HEK293T (cell line): Measurements from ENCODE around the gene ELK3.

Experiments
- CTCF ChIA-PET: fragments of 350-600 bp; formaldehyde crosslinking; extraction: SDS; loops from one replicate; lab custom pipeline; 2021; ENCODE audit warnings: antibody characterized with exemption, inconsistent platforms; lab: Yijun Ruan, JAX
- POLR2A ChIA-PET: fragments of 350-600 bp; formaldehyde crosslinking; extraction: SDS; loops from one replicate; lab custom pipeline; 2020; ENCODE audit warnings: antibody characterized with exemption, inconsistent platforms; lab: Yijun Ruan, JAX
- DNase-seq: peaks from one replicate; pipeline ENCODE4 v3.0.0; 2012; ENCODE audit warnings: mixed read lengths; ENCODE audit errors: extremely low spot score
- ARNT ChIP-seq: fragments of 450-650 bp; IDR thresholded peaks from 2 replicates; pipeline ENCODE4 v1.6.1; 2017; ENCODE audit warnings: mild to moderate bottlenecking
- BHLHE40 ChIP-seq: fragments of 450-650 bp; IDR thresholded peaks from 2 replicates; pipeline ENCODE4 v1.6.1; 2016; ENCODE audit warnings: mild to moderate bottlenecking, moderate library complexity, borderline replicate concordance
- CTBP1 ChIP-seq: fragments of 450-650 bp; IDR thresholded peaks from 2 replicates; pipeline ENCODE4 v1.6.1; 2016; ENCODE audit warnings: borderline replicate concordance
- ELF4 ChIP-seq: fragments of 450-650 bp; IDR thresholded peaks from 2 replicates; pipeline ENCODE4 v1.6.1; 2017; ENCODE audit warnings: antibody characterized with exemption
- FOXA1 ChIP-seq: fragments of 450-650 bp; IDR thresholded peaks from 2 replicates; pipeline ENCODE4 v1.6.1; 2016; ENCODE audit warnings: mild to moderate bottlenecking
- FOXK2 ChIP-seq: fragments of 450-650 bp; IDR thresholded peaks from 2 replicates; pipeline ENCODE4 v1.6.1; 2016; ENCODE audit warnings: mild to moderate bottlenecking
- FOXM1 ChIP-seq: fragments of 450-650 bp; IDR thresholded peaks from 2 replicates; pipeline ENCODE4 v1.6.1; 2017; ENCODE audit warnings: mild to moderate bottlenecking, borderline replicate concordance
- HDGF ChIP-seq: fragments of 450-650 bp; IDR thresholded peaks from 2 replicates; pipeline ENCODE4 v1.6.1; 2017; ENCODE audit warnings: antibody characterized with exemption, borderline replicate concordance
- L3MBTL2 ChIP-seq: fragments of 450-650 bp; conservative IDR thresholded peaks from 2 replicates; pipeline ENCODE4 v1.6.1; 2016; ENCODE audit warnings: mild to moderate bottlenecking
- LEF1 ChIP-seq: fragments of 450-650 bp; IDR thresholded peaks from 2 replicates; pipeline ENCODE4 v1.6.1; 2017; ENCODE audit warnings: mild to moderate bottlenecking, borderline replicate concordance
- NFRKB ChIP-seq: fragments of 450-650 bp; IDR thresholded peaks from 2 replicates; pipeline ENCODE4 v1.6.1; 2016; ENCODE audit warnings: mild to moderate bottlenecking, moderate library complexity
- PKNOX1 ChIP-seq: fragments of 450-650 bp; IDR thresholded peaks from 2 replicates; pipeline ENCODE4 v1.6.1; 2016
- SP1 ChIP-seq: fragments of 450-650 bp; IDR thresholded peaks from 2 replicates; pipeline ENCODE4 v1.6.1; 2017
- SUZ12 ChIP-seq: fragments of 450-650 bp; IDR thresholded peaks from 2 replicates; pipeline ENCODE4 v1.6.1; 2016; ENCODE audit warnings: mild to moderate bottlenecking
- TARDBP ChIP-seq: fragments of 450-650 bp; IDR thresholded peaks from 2 replicates; pipeline ENCODE4 v1.6.1; 2016
- ZNF384 ChIP-seq: fragments of 450-650 bp; IDR thresholded peaks from 2 replicates; pipeline ENCODE4 v1.6.1; 2016

The ELK3 gene

GRCh38 chr12:96261557-96261956 is 67.4 kb downstream of the ELK3 start:
- no peak for DNase-seq
- POLR2A ChIA-PET = no interaction called here

GRCh38 chr12:96263449-96263902 is 69.3 kb downstream of the ELK3 start:
- ChIA-PET POLR2A (no interaction called here), CTCF (no interaction called here)
- TF ChIP-seq PKNOX1 = no peak
- TF ChIP-seq SUZ12 = no peak
- TF ChIP-seq CTBP1 = no peak
- no peak for TF ChIP-seq FOXA1
- TF ChIP-seq ZNF384 = no peak
- DNase-seq = no peak

More at GRCh38 chr12:96261557-96261956, 67.4 kb downstream of the ELK3 start:
- CTCF ChIA-PET = no interaction called here
- TF ChIP-seq ZNF384 (no peak), FOXA1 (no peak), FOXK2 (no peak), FOXM1 (no peak), SP1 (no peak), ELF4 (no peak), NFRKB (no peak)

GRCh38 chr12:96265400-96265799 is 71.2 kb downstream of the ELK3 start:
- no peak for DNase-seq
- ChIA-PET POLR2A (no interaction called here), CTCF (no interaction called here)
- no peak for TF ChIP-seq ZNF384
- TF ChIP-seq CTBP1 = no peak
- no peak for TF ChIP-seq ELF4
- no peak for TF ChIP-seq TARDBP
- no peak for TF ChIP-seq NFRKB
- no peak for TF ChIP-seq PKNOX1
- TF ChIP-seq FOXA1 = no peak
- TF ChIP-seq SUZ12 = no peak
- no peak for TF ChIP-seq ARNT

- POLR2A ChIA-PET = no interaction called here
- DNase-seq = no peak
- TF ChIP-seq ARNT (no peak), LEF1 (no peak), FOXM1 (no peak), ELF4 (no peak), SP1 (no peak), FOXK2 (no peak), FOXA1 (no peak), BHLHE40 (no peak), TARDBP (no peak), HDGF (no peak), ZNF384 (no peak), SUZ12 (no peak), L3MBTL2 (no peak), CTBP1 (no peak), NFRKB (no peak)
- CTCF ChIA-PET = no interaction called here
These were observed 71.7 kb downstream of the ELK3 start for GRCh38 chr12:96265836-96266235.

GRCh38 chr12:96266238-96266637 is 72.1 kb downstream of the ELK3 start:
- ChIA-PET CTCF (interaction anchor here (0.8 kb wide), 1 partner anchor 250 kb away, joined by 3 read pairs; no protein-coding TSS in a partner anchor), POLR2A (no interaction called here)
- TF ChIP-seq TARDBP (no peak), NFRKB (no peak), HDGF (no peak), FOXA1 (no peak), ELF4 (no peak)
- DNase-seq = no peak

- no peak for TF ChIP-seq ELF4
- no peak for TF ChIP-seq NFRKB
- no peak for TF ChIP-seq PKNOX1
- no peak for TF ChIP-seq SP1
- ChIA-PET POLR2A (no interaction called here), CTCF (no interaction called here)
- DNase-seq = no peak
These were observed 77.5 kb downstream of the ELK3 start for GRCh38 chr12:96271469-96272199.

- ChIA-PET POLR2A (no interaction called here), CTCF (interaction anchor here (0.6 kb wide), 1 partner anchor 315 kb away, joined by 3 read pairs; no protein-coding TSS in a partner anchor)
- TF ChIP-seq FOXM1 (no peak), L3MBTL2 (no peak)
- DNase-seq = no peak
These were observed 80.2 kb downstream of the ELK3 start for GRCh38 chr12:96274331-96274730.
